UCSD-AML1 (cell line): ENCODE measurements around the gene NOTUM.

ENCODE experiments used
- DNase-seq: peaks from one replicate; lab custom pipeline; 2025; ENCODE audit not compliant: unreplicated experiment; lab: John Stamatoyannopoulos, UW

The NOTUM gene

GRCh38 chr17:81961087-81961511 is at the start of gene NOTUM:
NOTUM (minus strand) TSS chr17:81961187; CDS start chr17:81960909, 278 bp downstream.
- no peak for DNase-seq

DNA sequence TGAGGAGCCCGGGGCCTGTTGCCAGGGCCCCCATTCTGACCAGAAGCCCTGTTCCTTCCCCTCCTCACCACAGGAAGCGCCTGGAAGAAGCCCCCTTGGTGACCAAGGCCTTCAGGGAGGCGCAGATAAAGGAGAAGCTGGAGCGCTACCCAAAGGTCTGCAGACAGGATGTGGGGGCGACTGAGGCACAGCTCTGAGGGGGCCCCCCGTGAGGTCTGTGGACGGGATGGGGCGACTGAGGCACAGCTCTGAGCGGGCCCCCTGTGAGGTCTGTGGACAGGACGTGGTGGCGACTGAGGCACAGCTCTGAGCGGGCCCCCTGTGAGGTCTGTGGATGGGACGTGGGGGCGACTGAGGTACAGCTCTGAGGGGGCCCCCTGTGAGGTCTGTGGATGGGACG is 48.4 kb upstream of the NOTUM start:
- no peak for DNase-seq

- no peak for DNase-seq
Measured at GRCh38 chr17:82008941-82009405, 48.0 kb upstream of the NOTUM start.

- no peak for DNase-seq
Measured at GRCh38 chr17:82008258-82008940, 47.4 kb upstream of the NOTUM start.

DNA sequence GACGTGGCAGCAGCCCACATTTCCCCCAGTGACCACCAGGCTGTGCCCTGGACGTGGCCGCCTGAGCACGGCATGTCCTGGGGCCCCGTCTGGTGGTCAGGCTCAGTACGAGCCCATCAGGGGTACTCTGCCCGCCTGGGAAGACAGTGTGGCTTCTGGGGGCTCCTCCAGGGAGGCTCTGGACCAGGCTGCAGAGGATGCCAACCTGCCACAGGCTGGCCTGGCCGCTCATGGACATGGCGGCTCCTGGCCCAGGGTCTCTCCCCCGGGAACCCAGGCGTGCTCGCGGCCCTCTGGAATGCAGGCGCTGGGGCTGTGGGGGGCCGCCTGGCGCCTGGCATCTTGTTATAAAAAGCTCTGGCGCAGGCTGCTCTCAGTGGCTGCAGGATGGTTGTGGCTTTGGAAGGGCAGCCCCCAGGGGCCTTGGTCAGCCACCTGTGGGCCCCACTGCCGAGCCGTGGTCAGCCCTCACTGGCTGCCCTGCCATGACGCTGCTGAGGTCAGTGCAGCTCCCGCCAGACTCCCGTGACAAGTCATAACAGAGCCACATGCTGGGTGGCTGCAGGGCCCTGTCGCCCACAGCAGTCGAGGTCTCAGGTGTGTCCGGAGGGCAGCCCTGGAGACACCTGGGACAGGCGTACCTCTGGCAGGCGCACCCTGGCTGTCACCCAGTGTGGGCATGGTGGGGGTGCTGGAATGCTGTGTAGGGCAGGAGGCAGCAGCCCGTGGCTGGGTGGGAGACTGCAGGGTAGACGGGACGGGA is 46.7 kb upstream of the NOTUM start:
- DNase-seq: no peak

DNA sequence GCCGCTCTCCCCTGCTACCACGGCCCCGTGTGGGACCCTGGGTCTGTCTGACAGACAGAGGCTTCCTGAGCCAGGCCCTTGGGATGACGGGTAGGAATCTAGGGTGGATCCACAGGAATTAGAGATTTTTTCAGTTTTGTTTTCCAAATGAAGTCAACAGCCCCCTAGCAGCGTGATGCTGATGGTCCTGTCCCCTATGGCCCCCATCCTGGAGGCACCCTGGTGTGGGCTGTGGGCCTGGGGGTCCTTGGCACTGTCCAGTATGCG is 46.2 kb upstream of the NOTUM start:
- no peak for DNase-seq

DNA sequence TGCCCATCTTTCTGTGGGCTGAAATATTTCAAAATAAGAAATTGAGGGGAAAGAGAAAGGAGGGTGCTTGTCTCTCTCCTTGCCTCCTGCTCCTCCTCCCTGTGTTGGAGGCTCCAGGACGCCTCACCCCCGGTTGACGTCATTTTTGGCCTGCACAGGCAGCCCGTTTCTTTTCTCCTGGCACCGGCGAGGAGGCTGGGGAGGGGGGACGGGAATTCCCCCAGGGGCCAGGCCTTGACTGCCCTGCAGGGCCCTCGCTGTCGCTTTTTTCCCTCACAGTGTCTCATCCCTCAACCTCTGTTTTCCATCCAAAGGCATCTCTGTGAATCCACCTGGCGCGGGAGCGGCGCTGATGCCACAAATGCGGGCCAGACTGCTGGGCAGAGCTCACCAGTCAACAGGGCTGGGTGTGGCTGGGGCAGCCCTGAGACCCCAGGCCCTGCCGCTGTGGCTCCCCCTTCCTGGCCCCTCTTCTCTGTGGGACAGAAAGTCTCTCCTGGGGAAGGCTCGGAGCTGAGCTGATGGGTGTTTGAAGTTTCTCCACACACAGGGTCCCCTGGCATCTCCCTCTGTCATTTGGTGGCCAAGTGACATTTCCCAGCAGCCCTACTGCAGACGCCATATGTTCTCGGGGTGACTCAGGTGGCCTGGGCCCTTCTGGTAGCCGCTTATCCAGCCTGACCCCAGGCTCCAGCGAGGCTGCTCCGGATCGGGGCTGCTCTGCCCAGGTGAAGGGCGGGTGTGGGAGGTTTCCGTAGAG is 45.7 kb upstream of the NOTUM start:
- DNase-seq: no peak

- no peak for DNase-seq
Measured at GRCh38 chr17:82005701-82006348, 44.8 kb upstream of the NOTUM start.

DNA sequence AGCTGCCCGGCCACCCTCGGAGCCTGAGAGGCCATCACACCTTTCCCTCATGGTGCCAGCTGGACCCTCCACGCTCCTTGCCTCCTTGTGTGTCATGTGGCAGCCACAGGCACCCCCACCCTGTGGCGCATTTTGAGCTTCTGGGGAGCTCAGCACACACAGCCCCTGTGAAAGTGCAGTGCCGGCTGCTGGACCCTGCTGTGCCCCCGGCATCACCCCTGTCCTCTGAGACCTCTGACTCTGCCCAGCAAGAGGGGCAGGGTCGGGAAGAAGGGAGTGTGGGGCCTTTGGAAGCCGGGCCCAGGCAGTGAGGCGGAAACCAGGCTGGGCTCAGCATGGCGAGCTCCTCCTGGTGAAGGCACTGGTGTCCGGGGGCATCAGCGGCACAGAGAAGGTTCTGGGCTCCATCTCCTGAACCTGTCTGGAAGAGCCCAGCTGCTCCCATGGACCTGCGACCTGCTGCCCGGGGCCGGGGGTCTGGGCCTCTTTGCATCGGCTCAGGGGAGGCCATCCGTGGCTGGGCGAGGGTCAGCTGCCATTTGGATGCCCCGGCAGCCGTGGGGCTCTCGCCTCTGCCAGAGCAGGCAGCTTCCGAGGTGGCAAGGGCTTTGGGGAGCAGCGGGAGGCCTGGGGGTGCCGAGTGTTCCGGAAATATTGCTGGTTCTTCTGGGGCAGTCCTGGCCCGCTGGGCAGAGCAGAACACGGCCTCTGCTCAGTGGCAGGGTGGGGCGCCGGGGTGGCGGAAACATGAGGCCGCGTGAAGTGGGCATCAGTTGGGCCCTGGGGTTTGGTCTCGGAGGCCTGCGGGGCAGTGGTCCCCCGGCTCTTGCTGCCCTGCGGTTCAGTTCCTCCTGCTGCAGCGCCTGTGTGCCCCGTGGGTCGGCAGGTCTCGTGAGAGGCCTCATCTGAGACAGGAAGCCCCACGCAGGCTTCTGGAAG is 43.8 kb upstream of the NOTUM start:
- DNase-seq: no peak

DNA sequence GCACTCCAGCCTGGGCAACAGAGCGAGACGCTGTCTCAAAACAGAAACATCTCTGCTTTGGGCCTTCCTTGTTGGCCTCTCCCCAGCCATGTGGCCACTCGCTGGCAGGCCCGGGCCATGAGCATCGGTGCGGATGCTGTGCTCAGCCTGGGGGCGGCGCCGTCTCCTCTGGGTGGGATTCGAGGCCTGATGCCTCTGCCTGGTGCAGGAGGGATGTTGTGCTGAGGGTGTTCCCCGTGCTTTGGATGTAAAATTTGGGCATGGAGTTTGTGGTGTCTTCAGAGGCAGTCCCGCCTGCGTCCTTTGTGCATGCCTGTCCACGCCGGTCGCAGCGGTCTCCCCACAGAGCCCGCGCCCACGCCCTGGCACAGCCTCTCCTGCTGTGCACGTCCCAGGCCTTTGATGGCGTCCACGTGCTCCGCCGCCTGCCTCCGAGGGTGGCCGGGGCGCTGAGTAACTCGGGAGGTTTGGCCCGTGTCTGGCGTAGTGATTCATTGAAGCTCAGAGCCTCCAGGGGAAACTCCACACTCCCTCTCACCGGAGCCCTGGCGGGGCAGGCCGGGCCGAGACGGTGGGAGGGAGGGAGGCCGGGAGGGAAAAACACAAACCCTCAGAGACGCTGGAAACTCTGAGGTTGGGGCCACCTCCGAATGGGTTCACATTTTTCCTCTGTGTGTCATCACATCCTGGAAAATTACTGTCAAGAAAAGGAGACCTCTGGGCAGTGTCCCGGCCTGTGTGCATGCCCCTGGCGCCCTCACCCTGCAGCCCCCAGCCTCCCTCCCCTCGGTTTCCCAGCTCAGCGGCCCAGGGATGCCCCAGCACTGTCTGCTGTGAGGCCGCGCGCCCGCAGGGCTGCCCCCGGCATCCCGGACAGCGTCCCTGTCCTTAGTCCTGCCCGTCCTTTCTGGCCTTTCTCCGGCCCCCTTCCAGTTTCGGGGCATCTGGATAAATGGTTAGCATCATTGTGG is 42.7 kb upstream of the NOTUM start:
- DNase-seq: no peak

DNA sequence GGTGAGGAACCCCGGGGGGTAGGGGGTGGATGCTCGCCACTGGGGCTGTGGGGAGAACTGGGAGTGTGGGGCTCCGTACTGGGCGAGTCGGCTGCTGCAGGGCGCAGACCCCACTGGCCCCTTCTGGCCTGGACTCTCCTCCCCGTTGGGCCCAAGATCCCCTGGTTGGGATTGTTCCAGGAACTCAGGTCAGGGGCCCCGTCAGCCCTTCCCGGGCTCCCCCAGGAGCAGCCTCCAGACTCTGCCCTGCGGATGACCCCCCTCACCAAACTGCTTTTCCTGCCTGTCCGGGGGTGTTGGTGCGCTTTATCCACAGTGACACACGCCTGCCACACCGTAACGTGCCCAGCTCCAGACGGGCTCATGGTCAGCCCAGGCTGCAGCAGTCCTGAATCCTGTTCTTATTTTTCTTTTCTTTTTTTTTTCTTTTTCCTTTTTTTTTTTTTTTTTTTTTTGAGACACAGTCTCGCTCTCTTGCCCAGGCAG is 40.6 kb upstream of the NOTUM start:
- DNase-seq: no peak

- no peak for DNase-seq
Measured at GRCh38 chr17:82000803-82001570, 40.0 kb upstream of the NOTUM start.

DNA sequence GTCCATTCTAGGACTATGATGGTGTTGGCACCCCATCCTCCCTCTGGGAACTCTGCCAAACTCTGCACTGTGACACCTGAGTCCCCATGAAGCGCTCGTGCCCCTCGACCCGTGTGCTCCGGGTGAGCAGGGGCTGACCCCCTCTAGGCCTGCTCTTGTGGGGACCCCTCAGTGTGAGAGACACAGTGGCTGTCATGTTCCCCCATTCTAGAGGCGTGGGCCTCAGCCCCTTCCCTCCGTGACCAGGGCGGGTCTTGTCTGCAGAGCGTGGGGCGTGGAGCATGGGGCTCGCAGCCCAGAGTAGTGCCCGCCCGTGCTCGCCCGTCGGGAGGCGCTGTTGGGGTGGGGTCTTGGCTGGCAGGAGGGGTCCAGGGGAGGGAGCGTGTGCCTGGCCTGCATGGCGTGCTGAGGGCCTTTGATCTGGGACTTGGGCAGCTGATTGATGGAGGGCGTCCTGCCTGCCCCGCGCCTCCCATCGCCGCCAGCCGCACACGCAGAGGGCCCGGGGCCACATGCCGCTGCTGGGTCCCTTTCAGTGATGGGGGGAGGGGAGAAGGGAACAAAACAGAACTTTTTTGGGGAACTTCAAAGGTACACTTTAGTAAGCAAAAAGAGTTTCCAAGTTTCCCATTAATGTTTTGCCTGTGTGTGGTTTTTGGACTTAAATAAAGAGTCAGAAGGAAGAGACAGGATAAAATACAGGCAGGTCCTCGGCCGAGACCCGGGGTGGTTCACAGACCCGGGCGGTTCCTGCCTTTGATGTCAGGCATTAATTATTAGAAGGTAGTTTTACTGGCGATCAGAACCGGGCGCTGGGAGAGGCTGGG is 39.2 kb upstream of the NOTUM start:
- no peak for DNase-seq

DNA sequence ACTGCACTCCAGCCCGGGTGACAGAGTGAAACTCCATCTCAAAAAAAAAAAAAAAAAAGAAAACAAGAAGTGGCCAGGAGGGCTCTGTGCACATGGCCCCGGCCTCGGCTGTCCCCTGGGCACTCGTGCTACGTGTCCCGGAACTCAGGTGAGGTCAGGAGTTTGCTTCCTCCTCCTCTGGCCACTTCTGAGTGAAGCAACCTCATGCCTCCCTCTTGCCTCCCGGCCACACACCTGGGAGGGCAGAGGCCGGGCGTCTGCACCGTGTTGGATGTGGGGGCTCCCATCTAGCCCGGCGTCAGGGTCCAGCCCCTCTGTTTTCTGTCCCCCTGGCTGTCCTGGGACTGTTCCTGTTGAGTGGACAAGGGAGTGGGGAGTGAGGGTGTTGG is 38.6 kb upstream of the NOTUM start:
- DNase-seq: no peak

DNA sequence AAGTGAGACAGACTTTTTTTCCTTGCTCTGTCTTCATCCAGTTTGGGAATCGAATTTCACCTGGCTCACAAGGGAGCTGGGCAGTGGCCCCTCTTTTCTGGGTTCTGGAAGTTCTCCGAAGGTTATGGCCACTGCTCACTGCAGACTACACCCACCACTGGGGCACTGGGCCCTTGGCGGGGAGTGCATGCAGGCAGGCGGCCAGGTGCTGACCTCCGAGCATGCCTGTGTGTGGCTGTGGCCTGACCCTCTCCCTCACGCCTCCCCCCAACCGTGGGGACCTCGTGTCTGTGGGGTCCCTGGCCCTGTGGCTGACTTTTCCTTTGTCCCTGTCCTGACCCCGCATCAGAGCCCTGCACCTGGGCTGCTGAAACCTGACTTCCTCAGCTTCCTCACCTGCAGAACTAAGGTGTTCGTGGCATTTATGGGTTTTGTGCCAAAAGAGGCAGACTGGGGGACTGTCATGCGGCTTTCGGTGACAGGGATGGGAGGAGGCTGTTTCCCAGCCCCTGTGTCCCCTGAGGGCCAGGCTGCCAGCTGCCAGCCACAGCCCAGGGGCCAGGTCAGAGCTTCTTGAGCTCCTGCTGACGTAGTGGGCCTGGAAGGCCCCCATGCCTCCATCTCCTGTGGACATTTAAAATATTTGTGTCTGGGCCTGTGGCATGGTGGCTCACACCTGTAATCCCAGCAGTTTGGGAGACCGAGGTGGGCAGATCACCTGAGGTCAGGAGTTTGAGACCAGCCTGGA is 37.9 kb upstream of the NOTUM start:
- no peak for DNase-seq

DNA sequence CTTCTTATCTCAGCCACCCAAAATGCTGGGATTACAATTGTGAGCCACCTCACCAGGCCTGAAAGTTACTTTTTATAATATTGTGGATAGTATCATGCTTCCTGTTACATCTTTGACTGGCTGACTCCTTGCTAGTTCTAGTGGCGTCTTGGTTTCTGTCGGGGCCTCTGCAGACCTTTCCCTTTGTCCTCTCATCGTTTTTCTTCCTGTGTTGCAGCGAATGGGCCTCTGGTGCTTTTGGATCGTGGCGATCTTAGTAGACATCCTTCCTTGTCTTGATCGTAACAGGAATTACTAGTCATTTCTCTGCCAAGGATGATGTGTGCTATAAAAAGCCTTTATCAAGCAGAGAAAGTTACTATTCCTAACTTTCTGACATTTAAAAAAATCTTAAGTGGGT is 37.2 kb upstream of the NOTUM start:
- no peak for DNase-seq
